H1 (cell line): Measurements from ENCODE around the gene ENO4. TPM values are rescaled to one million over a fixed set of nuclear protein-coding genes. Genes with fewer than 3 reads are reported as not detected.

Experiments
- CTCF ChIA-PET: fragments of 300-600 bp; sonication (Branson Sonifier 250); formaldehyde crosslinking; loops from one replicate; lab custom pipeline; 2021; ENCODE audit not compliant: partially characterized antibody; lab: Charles Lee
- POLR2A ChIA-PET: fragments of 300-600 bp; sonication (Branson Sonifier 250); formaldehyde crosslinking; loops from one replicate; lab custom pipeline; 2021; ENCODE audit warnings: inconsistent platforms; ENCODE audit not compliant: partially characterized antibody; lab: Charles Lee
- DNase-seq, 2 experiments: peaks; one replicate each; pipeline versions ENCODE4 v3.0.0 to v3.0.0-alpha.2; 2010 to 2022; ENCODE audit warnings: low spot score in 2 of 2, low read depth in 1 of 2, mixed read lengths in 1 of 2
- FAIRE-seq: peaks from 2 replicates; lab custom pipeline; 2011; peaks lifted over from hg19 to GRCh38; lab: Jason Lieb, UNC
- H2AFZ ChIP-seq: 2 replicates; pipeline ENCODE4 v1.8.1; 2012; ENCODE audit warnings: low read length, inconsistent platforms
- H2AK5ac ChIP-seq: 2 replicates; pipeline ENCODE4 v1.6.1; 2013; ENCODE audit warnings: low read depth, low read length
- H2BK120ac ChIP-seq: replicated peaks from 2 replicates; pipeline ENCODE3; 2013; ENCODE audit warnings: low read depth, low read length, inconsistent platforms
- H2BK12ac ChIP-seq: 2 replicates; pipeline ENCODE4 v1.6.1; 2013; ENCODE audit warnings: low read depth, low read length
- H2BK15ac ChIP-seq: 2 replicates; pipeline ENCODE4 v1.6.1; 2013; ENCODE audit warnings: low read length
- H2BK20ac ChIP-seq: 2 replicates; pipeline ENCODE4 v1.6.1; 2013; ENCODE audit warnings: low read length
- H2BK5ac ChIP-seq: 2 replicates; pipeline ENCODE4 v1.6.1; 2013; ENCODE audit warnings: low read depth, low read length
- H3K14ac ChIP-seq: 2 replicates; pipeline ENCODE4 v1.6.1; 2013; ENCODE audit warnings: inconsistent platforms; ENCODE audit not compliant: insufficient read length
- H3K18ac ChIP-seq: 2 replicates; pipeline ENCODE4 v1.6.1; 2013; ENCODE audit warnings: low read length; ENCODE audit errors: extremely low read depth
- H3K23ac ChIP-seq: 2 replicates; pipeline ENCODE4 v1.6.1; 2013; ENCODE audit warnings: inconsistent platforms; ENCODE audit not compliant: insufficient read length
- H3K23me2 ChIP-seq: 2 replicates; pipeline ENCODE4 v1.6.1; 2013; ENCODE audit warnings: low read depth, low read length
- H3K27ac ChIP-seq: 2 replicates; pipeline ENCODE4 v1.6.1; 2011; ENCODE audit warnings: low read depth, low read length, inconsistent platforms
- H3K27me3 ChIP-seq, 4 experiments: replicated peaks in 1 of 4; 1 replicate in 1 of 4; 2 replicates in 3 of 4; pipeline versions ENCODE4 v1.6.1 to v1.8.1; 2011 to 2013; ENCODE audit warnings: low read length in 3 of 4, mild to moderate bottlenecking in 3 of 4, inconsistent platforms in 2 of 4, mixed read lengths in 2 of 4, moderate library complexity in 1 of 4; ENCODE audit not compliant: control insufficient read depth in 3 of 4, insufficient read depth in 3 of 4; ENCODE audit errors: extremely low read depth in 1 of 4
- H3K36me3 ChIP-seq, 4 experiments: 2 replicates each; pipeline versions ENCODE4 v1.6.1 to v1.8.1; 2011 to 2013; ENCODE audit warnings: mild to moderate bottlenecking in 4 of 4, low read length in 3 of 4, moderate library complexity in 2 of 4, control low read depth in 1 of 4, inconsistent platforms in 1 of 4; ENCODE audit not compliant: insufficient read depth in 4 of 4, control insufficient read depth in 2 of 4
- H3K4ac ChIP-seq: replicated peaks from 2 replicates; pipeline ENCODE3; 2013; ENCODE audit warnings: low read length, low read depth, mixed read lengths, inconsistent platforms; ENCODE audit not compliant: insufficient read length
- H3K4me1 ChIP-seq, 4 experiments: replicated peaks in 1 of 4; 1 replicate in 1 of 4; 2 replicates in 3 of 4; pipeline versions ENCODE4 v1.6.1 to v1.8.1; 2011 to 2013; ENCODE audit warnings: low read length in 3 of 4, inconsistent platforms in 2 of 4, mixed read lengths in 1 of 4; ENCODE audit not compliant: insufficient read depth in 4 of 4, control insufficient read depth in 3 of 4
- H3K4me2 ChIP-seq, 2 experiments: 2 replicates each; pipeline versions ENCODE4 v1.6.1 to v1.8.1; 2011 to 2013; ENCODE audit warnings: low read depth in 2 of 2, low read length in 2 of 2, control low read depth in 1 of 2, inconsistent platforms in 1 of 2, mild to moderate bottlenecking in 1 of 2; ENCODE audit not compliant: insufficient read depth in 1 of 2
- H3K4me3 ChIP-seq, 4 experiments: fragments of 200-600, 300-600 bp in 1 of 4; sonication (generic), shearing (Covaris generic), sonication (Bioruptor Twin) in 1 of 4; 2 replicates each; pipeline versions ENCODE4 v1.5.1 to v1.8.1; 2011 to 2016; ENCODE audit warnings: low read length in 4 of 4, low read depth in 3 of 4, control low read depth in 2 of 4, inconsistent platforms in 2 of 4, mild to moderate bottlenecking in 2 of 4, mixed read lengths in 1 of 4, moderate library complexity in 1 of 4; ENCODE audit not compliant: insufficient read depth in 2 of 4; ENCODE audit errors: extremely low read depth in 1 of 4
- H3K56ac ChIP-seq: replicated peaks from 2 replicates; pipeline ENCODE3; 2013; ENCODE audit warnings: low read depth, mild to moderate bottlenecking, mixed read lengths, low read length, inconsistent platforms; ENCODE audit not compliant: insufficient read length
- H3K79me1 ChIP-seq: 2 replicates; pipeline ENCODE4 v1.6.1; 2013; ENCODE audit warnings: low read depth, low read length, control low read depth
- H3K79me2 ChIP-seq, 2 experiments: 2 replicates each; pipeline versions ENCODE4 v1.6.1 to v1.8.1; 2012 to 2013; ENCODE audit warnings: low read length in 2 of 2, mild to moderate bottlenecking in 2 of 2, inconsistent platforms in 1 of 2; ENCODE audit not compliant: insufficient read depth in 2 of 2, control insufficient read depth in 1 of 2
- H3K9ac ChIP-seq, 4 experiments: replicated peaks in 1 of 4; 1 replicate in 1 of 4; 2 replicates in 3 of 4; pipeline versions ENCODE4 v1.6.1 to v1.8.1; 2011 to 2013; ENCODE audit warnings: low read depth in 3 of 4, low read length in 3 of 4, control low read depth in 2 of 4, mild to moderate bottlenecking in 2 of 4, moderate library complexity in 2 of 4, inconsistent platforms in 1 of 4; ENCODE audit errors: extremely low read depth in 1 of 4
- H3K9me3 ChIP-seq, 2 experiments: 2 replicates each; pipeline versions ENCODE4 v1.6.1 to v1.8.1; 2012 to 2013; ENCODE audit warnings: mild to moderate bottlenecking in 2 of 2, moderate library complexity in 2 of 2, control low read depth in 1 of 2, inconsistent platforms in 1 of 2, low read depth in 1 of 2, low read length in 1 of 2, mixed read lengths in 1 of 2; ENCODE audit not compliant: insufficient read depth in 2 of 2
- H4K20me1 ChIP-seq, 2 experiments: replicated peaks in 1 of 2; 2 replicates each; pipeline versions ENCODE3 to v1.8.1; 2011 to 2013; ENCODE audit warnings: inconsistent platforms in 2 of 2, low read length in 2 of 2, mild to moderate bottlenecking in 1 of 2; ENCODE audit not compliant: insufficient read depth in 2 of 2, control insufficient read depth in 1 of 2
- H4K5ac ChIP-seq: 2 replicates; pipeline ENCODE4 v1.6.1; 2013; ENCODE audit warnings: low read length, low read depth, mixed read lengths, inconsistent platforms; ENCODE audit not compliant: insufficient read length
- H4K8ac ChIP-seq: 2 replicates; pipeline ENCODE4 v1.8.0; 2013; ENCODE audit warnings: mild to moderate bottlenecking, moderate library complexity, low read length, inconsistent platforms; ENCODE audit not compliant: insufficient read depth; ENCODE audit errors: extremely low read depth
- H4K91ac ChIP-seq: replicated peaks from 2 replicates; pipeline ENCODE3; 2013; ENCODE audit warnings: low read length, mixed read lengths, inconsistent platforms; ENCODE audit not compliant: insufficient read length
- EZH2 ChIP-seq: fragments of 200-600 bp; sonication (generic); IDR thresholded peaks from 2 replicates; pipeline ENCODE4 v1.7.1; 2012; ENCODE audit warnings: low read depth, mild to moderate bottlenecking, moderate library complexity, low read length, inconsistent platforms; ENCODE audit not compliant: severe bottlenecking
- GTF2F1 ChIP-seq: IDR thresholded peaks from 2 replicates; pipeline ENCODE4 v1.6.1; 2012; ENCODE audit warnings: low read depth, low read length, improper control_type of control experiment, borderline replicate concordance
- KDM4A ChIP-seq: IDR thresholded peaks from one replicate; pipeline ENCODE4 v1.7.1; 2012; ENCODE audit warnings: low read depth, mild to moderate bottlenecking, moderate library complexity, low read length, inconsistent platforms; ENCODE audit not compliant: severe bottlenecking
- WGBS, 2 experiments: shearing (Covaris generic) in 1 of 2; methylation state at CpG; one replicate each; pipeline versions ENCODE4 v1.1.6 to v1.1.7; 2013 to 2015; ENCODE audit warnings: low lambda C conversion rate in 2 of 2, mixed read lengths in 2 of 2, inconsistent platforms in 1 of 2, low coverage in 1 of 2, missing lambda C conversion rate in 1 of 2; ENCODE audit not compliant: insufficient replicate concordance in 2 of 2, insufficient coverage in 1 of 2, insufficient read length in 1 of 2; ENCODE audit errors: extremely low coverage in 1 of 2, missing lambda C conversion rate in 1 of 2; 5-methylcytosine and 5-hydroxymethylcytosine counted together
- long read RNA-seq, 2 experiments: library from RNA in 1 of 2; library from capped mRNA in 1 of 2; stranded (forward); transcript quantifications; one replicate each; pipeline ENCODE4 v2.0.0, GENCODE V29; 2021; ENCODE audit warnings: inconsistent platforms in 1 of 2
- polyA minus RNA-seq, 3 experiments: library from RNA; depleted of rRNA, polyadenylated mRNA; stranded (reverse); fragments of >200 nt; gene quantifications; 1 replicate in 2 of 3; 2 replicates in 1 of 3; pipeline ENCODE4 v1.2.3, GENCODE V29; 2011
- polyA plus RNA-seq, 7 experiments: library from polyadenylated mRNA; depleted of rRNA in 3 of 7; stranded (reverse) in 5 of 7; unstranded in 2 of 7; fragments of >200 nt in 5 of 7; fragments of 200-250 nt in 2 of 7; gene quantifications; 1 replicate in 5 of 7; 2 replicates in 1 of 7; 4 replicates in 1 of 7; pipeline versions ENCODE4 v1.2.1 to v1.2.3, GENCODE V29; 2011 to 2013; ENCODE audit warnings: missing spikeins in 2 of 7, mixed read lengths in 2 of 7
- total RNA-seq: library from RNA; stranded (reverse); fragmentation: NEBNext Ultra II Directional; extraction: Animal tissue kit (Norgen Biotek cat#: 25700); gene quantifications from 2 replicates; pipeline ENCODE4 v1.2.1, GENCODE V29; 2021
- TF ChIP-seq, protein P1 (sequence below): IDR thresholded peaks from 2 replicates; pipeline ENCODE4 v1.6.1; 2012; ENCODE audit warnings: inconsistent platforms

ENO4 gene, protein sequence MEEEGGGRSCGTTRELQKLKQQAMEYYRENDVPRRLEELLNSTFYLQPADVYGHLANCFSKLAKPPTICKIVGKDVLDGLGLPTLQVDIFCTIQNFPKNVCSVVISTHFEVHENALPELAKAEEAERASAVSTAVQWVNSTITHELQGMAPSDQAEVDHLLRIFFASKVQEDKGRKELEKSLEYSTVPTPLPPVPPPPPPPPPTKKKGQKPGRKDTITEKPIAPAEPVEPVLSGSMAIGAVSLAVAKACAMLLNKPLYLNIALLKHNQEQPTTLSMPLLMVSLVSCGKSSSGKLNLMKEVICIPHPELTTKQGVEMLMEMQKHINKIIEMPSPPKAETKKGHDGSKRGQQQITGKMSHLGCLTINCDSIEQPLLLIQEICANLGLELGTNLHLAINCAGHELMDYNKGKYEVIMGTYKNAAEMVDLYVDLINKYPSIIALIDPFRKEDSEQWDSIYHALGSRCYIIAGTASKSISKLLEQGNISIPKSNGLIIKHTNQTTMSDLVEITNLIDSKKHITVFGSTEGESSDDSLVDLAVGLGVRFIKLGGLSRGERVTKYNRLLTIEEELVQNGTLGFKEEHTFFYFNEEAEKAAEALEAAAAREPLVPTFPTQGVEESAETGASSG
- total RNA-seq (0.21 TPM in 1 of 2 replicates, not detected in the other), polyA plus RNA-seq (2011; rRNA removed) (0.33 and 0.77 TPM in 2 replicates), polyA minus RNA-seq (2011; rRNA and poly(A)+ RNA removed) (0.80 TPM in 1 of 2 replicates, not detected in the other)
- 0.54 TPM for polyA plus RNA-seq (2011; cell fraction: cytosol; rRNA removed)
- 1.5 TPM for polyA plus RNA-seq (2011; cell fraction: nucleus; rRNA removed)
- polyA plus RNA-seq (2012, experiment 1 of 2): 0.46 to 1.9 TPM (median 1.0 TPM) in 4 replicates
- polyA plus RNA-seq (2012, experiment 2 of 2): 0.09 TPM
- 0.20 TPM for polyA plus RNA-seq (2013, experiment 1 of 2)
- 0.50 TPM for polyA plus RNA-seq (2013, experiment 2 of 2)
- not detected for polyA minus RNA-seq (2011; cell fraction: cytosol; rRNA and poly(A)+ RNA removed)
- 0.30 TPM for polyA minus RNA-seq (2011; cell fraction: nucleus; rRNA and poly(A)+ RNA removed)
- long read RNA-seq, experiment 1, partial matches to known transcripts: 1 of 1 reads
- long read RNA-seq, experiment 1, other reads (novel, unspliced or antisense): 0 of 1 reads
- long read RNA-seq, experiment 2, partial matches to known transcripts: 2 of 2 reads
- long read RNA-seq, experiment 2, other reads (novel, unspliced or antisense): 0 of 2 reads

DNA sequence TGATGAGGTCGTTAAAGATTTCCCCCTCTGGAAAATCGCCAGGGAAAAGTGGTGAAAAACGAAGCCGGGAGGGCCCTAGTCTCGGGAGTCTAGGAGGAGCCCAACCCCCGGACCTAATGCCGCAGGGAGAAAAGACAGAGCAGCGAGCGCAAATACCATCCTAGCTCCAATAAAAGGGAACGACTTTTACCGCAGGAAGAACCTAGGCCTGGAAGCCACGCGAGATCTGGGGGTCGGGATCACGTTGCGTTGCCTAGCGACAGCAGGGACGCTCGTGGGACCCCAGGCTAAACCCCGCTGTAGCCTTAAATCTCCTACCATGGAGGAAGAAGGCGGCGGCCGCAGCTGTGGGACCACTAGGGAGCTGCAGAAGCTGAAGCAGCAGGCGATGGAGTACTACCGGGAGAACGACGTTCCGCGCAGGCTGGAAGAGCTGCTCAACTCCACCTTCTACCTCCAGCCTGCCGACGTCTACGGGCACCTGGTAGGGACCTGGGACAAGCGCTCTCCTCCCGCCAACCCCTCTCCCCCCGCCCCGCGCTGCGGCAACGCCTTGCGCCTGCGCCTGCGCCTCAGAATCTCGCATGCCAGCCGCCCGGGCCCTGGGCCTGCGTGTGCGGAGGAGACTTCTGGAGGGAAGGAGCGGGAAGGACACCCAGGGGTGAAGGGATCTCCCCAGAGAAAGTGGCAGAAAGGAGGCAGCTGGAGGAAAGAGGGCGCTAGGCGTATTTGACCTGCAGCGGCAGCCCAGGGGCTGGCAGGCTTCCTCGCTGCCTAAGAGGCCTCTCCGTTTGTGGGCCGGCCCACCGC is at the start of gene ENO4:
Gene ENO4, plus strand, starts transcription at position 252 of the 810 bp plus-strand sequence. Its CDS starts 68 bp downstream, at position 320.
- Histone ChIP-seq H2BK15ac (peak within 1 kb of the TSS; percentile 85; the same call in 1 of the 2 replicates), H3K4me1 (peaks cover 7 to 23% (median 14%) of the 10 kb centered on the region in 4 experiments; a peak in 5 of 7 replicates), H4K20me1 (no peaks in the 10 kb centered on the region), H3K9ac (peak within 1 kb of the TSS in 3 of 4 experiments; percentile 60 to 88 (median 68); a peak in 6 of 7 replicates), H3K4me2 (peak within 1 kb of the TSS; percentile 77 to 84), H3K27me3 (peaks cover 0 to 11% (median 2%) of the 10 kb centered on the region in 4 experiments; a peak in 2 of 7 replicates), H2BK12ac (peak within 1 kb of the TSS; percentile 76), H3K79me1 (no peaks in the 10 kb centered on the region), H3K27ac (peak within 1 kb of the TSS; percentile 48; the same call in 1 of the 2 replicates), H2BK20ac (no peak within 1 kb of the TSS), H4K8ac (peak within 1 kb of the TSS; percentile 94), H2BK5ac (peak within 1 kb of the TSS; percentile 79), H3K4ac (peak within 1 kb of the TSS; percentile 34), H3K4me3 (peak within 1 kb of the TSS; percentile 54 to 91 (median 82)), H3K23me2 (peaks cover 14% of the 10 kb centered on the region), H3K79me2 (no peaks in the 10 kb centered on the region), H3K36me3 (no peaks in the 10 kb centered on the region), H3K56ac (no peak within 1 kb of the TSS), H3K23ac (no peak within 1 kb of the TSS), H3K9me3 (no peaks in the 10 kb centered on the region), H2AFZ (peak within 1 kb of the TSS; percentile 95), H2BK120ac (peak within 1 kb of the TSS; percentile 39), H3K14ac (no peak within 1 kb of the TSS), H4K91ac (peak within 1 kb of the TSS; percentile 75), H4K5ac (peak within 1 kb of the TSS; percentile 71), H2AK5ac (no peak within 1 kb of the TSS), H3K18ac (peak within 1 kb of the TSS; percentile 93)
- FAIRE-seq (peak; percentile 39), DNase-seq (peak; percentile 75 to 92)
- WGBS, 2 experiments: 3% methylated on average over 39 of the region's 55 CpGs; no CpG with 5 or more reads in 1 of the 2 experiments
- POLR2A ChIA-PET: interaction anchor here (0.8 to 1.9 kb wide), 9 partner anchors 9 to 174 kb away, joined by 3 to 21 read pairs (median 3); no protein-coding TSS in a partner anchor
- CTCF ChIA-PET: interaction anchor here (0.7 to 1.5 kb wide), 11 partner anchors 10 to 970 kb away, joined by 3 to 6 read pairs (median 4); no protein-coding TSS in a partner anchor
- TF ChIP-seq KDM4A (peak; percentile 80), EZH2 (no peak), GTF2F1 (no peak)
- TF ChIP-seq, protein P1, sequence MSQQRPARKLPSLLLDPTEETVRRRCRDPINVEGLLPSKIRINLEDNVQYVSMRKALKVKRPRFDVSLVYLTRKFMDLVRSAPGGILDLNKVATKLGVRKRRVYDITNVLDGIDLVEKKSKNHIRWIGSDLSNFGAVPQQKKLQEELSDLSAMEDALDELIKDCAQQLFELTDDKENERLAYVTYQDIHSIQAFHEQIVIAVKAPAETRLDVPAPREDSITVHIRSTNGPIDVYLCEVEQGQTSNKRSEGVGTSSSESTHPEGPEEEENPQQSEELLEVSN: peak; percentile 77
